ENCODE results near the gene NDE1. TPM values are rescaled to one million over a fixed set of nuclear protein-coding genes. Genes with fewer than 3 reads are reported as not detected.

Gene NDE1
- polyA plus RNA-seq, 2 of the 4 experiments (the other 2 are of a cell fraction) = 27.6 to 30.6 TPM

GRCh38 chr16:15772579-15773293 is 122.7 kb downstream of the NDE1 start:
- H3K4me1 ChIP-seq = no peaks in the 10 kb centered on the region
- H3K4me2 ChIP-seq = no peak overlapping the region
- FAIRE-seq (no peak), ATAC-seq (no peak), DNase-seq (ENCODE audit: low read depth in 1 of 2, low spot score in 1 of 2) (no peak)
- ChIA-PET POLR2A (interaction anchor here (0.6 kb wide), 1 partner anchor 390 kb away, joined by 3 read pairs; no protein-coding TSS in a partner anchor), CTCF (interaction anchor here (0.5 to 2.4 kb wide), 7 partner anchors 11 to 886 kb away, joined by 3 to 13 read pairs (median 5); no protein-coding TSS in a partner anchor)
- H3K27ac ChIP-seq = no peak overlapping the region
- no peak overlapping the region for H3K4me3 ChIP-seq
- H3K9me3 ChIP-seq = peaks cover 5% of the 10 kb centered on the region; the same call in 1 of the 3 replicates
- TF ChIP-seq CBX2 (IDR thresholded peaks at IDR 0.05; ENCODE audit: borderline replicate concordance, low read depth) (no peak), KDM5A (IDR thresholded peaks at IDR 0.05) (no peak), HOXA7 (CRISPR knock-in tag; IDR thresholded peaks at IDR 0.05) (no peak), REST (IDR thresholded peaks at IDR 0.05) (no peak), BHLHE40 (IDR thresholded peaks at IDR 0.05; ENCODE audit: low read depth, low read length) (no peak), ZSCAN20 (CRISPR knock-in tag; IDR thresholded peaks at IDR 0.05) (no peak), GATA3 (IDR thresholded peaks at IDR 0.05; ENCODE audit: borderline replicate concordance) (no peak), RNF2 (IDR thresholded peaks at IDR 0.05; ENCODE audit: borderline replicate concordance, low read depth) (no peak), ELK1 (IDR thresholded peaks at IDR 0.05; ENCODE audit: low read depth, low read length) (no peak), ZFP36 (IDR thresholded peaks at IDR 0.05; ENCODE audit: borderline replicate concordance, partially characterized antibody) (no peak), PBX3 (IDR thresholded peaks at IDR 0.05) (no peak), MAFK (IDR thresholded peaks at IDR 0.05; ENCODE audit: partially characterized antibody) (no peak), FOSB (CRISPR knock-in tag; IDR thresholded peaks at IDR 0.05) (no peak), HOXB5 (CRISPR knock-in tag; IDR thresholded peaks at IDR 0.05) (no peak), MAZ (IDR thresholded peaks at IDR 0.05; ENCODE audit: borderline replicate concordance, low read depth, low read length) (no peak), JUN (IDR thresholded peaks at IDR 0.05) (no peak), MYC (IDR thresholded peaks at IDR 0.05; ENCODE audit: borderline replicate concordance, low read length) (no peak), RCOR1 (IDR thresholded peaks at IDR 0.05; ENCODE audit: low read depth, low read length) (no peak)
- TF ChIP-seq, protein P1, sequence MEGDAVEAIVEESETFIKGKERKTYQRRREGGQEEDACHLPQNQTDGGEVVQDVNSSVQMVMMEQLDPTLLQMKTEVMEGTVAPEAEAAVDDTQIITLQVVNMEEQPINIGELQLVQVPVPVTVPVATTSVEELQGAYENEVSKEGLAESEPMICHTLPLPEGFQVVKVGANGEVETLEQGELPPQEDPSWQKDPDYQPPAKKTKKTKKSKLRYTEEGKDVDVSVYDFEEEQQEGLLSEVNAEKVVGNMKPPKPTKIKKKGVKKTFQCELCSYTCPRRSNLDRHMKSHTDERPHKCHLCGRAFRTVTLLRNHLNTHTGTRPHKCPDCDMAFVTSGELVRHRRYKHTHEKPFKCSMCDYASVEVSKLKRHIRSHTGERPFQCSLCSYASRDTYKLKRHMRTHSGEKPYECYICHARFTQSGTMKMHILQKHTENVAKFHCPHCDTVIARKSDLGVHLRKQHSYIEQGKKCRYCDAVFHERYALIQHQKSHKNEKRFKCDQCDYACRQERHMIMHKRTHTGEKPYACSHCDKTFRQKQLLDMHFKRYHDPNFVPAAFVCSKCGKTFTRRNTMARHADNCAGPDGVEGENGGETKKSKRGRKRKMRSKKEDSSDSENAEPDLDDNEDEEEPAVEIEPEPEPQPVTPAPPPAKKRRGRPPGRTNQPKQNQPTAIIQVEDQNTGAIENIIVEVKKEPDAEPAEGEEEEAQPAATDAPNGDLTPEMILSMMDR (IDR thresholded peaks at IDR 0.05) = no peak
- TF ChIP-seq, protein P2, sequence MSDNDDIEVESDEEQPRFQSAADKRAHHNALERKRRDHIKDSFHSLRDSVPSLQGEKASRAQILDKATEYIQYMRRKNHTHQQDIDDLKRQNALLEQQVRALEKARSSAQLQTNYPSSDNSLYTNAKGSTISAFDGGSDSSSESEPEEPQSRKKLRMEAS (IDR thresholded peaks at IDR 0.05) = no peak
- 80% methylated on average over 11 of the region's 11 CpGs for WGBS (ENCODE audit: missing lambda C conversion rate)

Data from A549 (cell line).